ENCODE data around the gene VWA3A.
"Not testable (repeated sequence)": the region's sequence is repeated elsewhere in the genome, so short reads cannot be mapped to it uniquely, and the experiment has no call there.

- TF ChIP-seq, protein P1, sequence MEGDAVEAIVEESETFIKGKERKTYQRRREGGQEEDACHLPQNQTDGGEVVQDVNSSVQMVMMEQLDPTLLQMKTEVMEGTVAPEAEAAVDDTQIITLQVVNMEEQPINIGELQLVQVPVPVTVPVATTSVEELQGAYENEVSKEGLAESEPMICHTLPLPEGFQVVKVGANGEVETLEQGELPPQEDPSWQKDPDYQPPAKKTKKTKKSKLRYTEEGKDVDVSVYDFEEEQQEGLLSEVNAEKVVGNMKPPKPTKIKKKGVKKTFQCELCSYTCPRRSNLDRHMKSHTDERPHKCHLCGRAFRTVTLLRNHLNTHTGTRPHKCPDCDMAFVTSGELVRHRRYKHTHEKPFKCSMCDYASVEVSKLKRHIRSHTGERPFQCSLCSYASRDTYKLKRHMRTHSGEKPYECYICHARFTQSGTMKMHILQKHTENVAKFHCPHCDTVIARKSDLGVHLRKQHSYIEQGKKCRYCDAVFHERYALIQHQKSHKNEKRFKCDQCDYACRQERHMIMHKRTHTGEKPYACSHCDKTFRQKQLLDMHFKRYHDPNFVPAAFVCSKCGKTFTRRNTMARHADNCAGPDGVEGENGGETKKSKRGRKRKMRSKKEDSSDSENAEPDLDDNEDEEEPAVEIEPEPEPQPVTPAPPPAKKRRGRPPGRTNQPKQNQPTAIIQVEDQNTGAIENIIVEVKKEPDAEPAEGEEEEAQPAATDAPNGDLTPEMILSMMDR (conservative IDR thresholded peaks at IDR 0.05; ENCODE audit: low read depth in 2 of 2), result not testable (repeated sequence)
- not testable (repeated sequence) for TF ChIP-seq POLR2AphosphoS5 (IDR thresholded peaks at IDR 0.05; ENCODE audit: low read depth)
These were observed 60.7 kb downstream of the VWA3A start for GRCh38 chr16:22153078-22153477.
